LHCN-M2 (cell line): ENCODE measurements around the gene GIPC3. TPM values are rescaled to one million over a fixed set of nuclear protein-coding genes. Genes with fewer than 3 reads are reported as not detected.
"Not testable (repeated sequence)": the region's sequence is repeated elsewhere in the genome, so short reads cannot be mapped to it uniquely, and the experiment has no call there.

ENCODE experiments used
- DNase-seq: peaks from one replicate; pipeline ENCODE4 v3.0.0-alpha.2; 2012; ENCODE audit warnings: low read depth
- total RNA-seq: library from RNA; depleted of rRNA; stranded (reverse); fragments of >200 nt; gene quantifications from 2 replicates; pipeline ENCODE4 v1.2.3, GENCODE V29; 2014

GIPC3 gene
- total RNA-seq, 1 experiment from 2014 or later: 0.17 TPM

DNA sequence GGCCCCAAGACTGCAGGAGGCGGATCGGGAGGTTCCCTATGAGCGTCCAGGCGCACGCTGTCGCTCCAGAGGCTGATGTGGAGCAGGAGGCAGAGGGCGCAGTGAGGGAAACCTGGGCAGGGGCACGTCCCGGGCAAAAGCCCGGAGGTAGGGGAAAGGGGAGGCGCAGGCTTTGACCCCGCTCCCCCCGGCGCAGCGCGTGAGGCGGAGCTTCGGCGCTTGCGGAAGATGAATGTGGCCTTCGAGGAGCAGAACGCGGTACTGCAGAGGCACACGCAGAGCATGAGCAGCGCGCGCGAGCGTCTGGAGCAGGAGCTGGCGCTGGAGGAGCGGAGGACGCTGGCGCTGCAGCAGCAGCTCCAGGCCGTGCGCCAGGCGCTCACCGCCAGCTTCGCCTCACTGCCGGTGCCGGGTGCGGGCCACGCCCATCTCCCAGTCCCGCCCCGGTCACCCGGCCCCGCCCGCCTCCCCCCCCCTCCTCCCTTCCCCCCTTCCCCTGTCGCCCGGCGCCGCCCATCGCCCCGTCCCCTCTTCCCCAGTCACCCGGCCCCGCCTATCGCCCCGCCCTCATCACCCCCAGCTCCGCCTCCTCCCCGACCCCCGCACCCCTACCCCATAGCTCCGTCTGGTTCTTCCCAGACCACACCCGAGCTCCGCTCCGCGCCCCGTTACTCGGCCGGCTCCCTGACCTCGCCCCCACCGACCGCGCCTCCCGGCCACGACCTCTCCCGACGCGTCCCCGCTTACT, 8.4 kb upstream of the GIPC3 start:
- no peak for DNase-seq

DNA sequence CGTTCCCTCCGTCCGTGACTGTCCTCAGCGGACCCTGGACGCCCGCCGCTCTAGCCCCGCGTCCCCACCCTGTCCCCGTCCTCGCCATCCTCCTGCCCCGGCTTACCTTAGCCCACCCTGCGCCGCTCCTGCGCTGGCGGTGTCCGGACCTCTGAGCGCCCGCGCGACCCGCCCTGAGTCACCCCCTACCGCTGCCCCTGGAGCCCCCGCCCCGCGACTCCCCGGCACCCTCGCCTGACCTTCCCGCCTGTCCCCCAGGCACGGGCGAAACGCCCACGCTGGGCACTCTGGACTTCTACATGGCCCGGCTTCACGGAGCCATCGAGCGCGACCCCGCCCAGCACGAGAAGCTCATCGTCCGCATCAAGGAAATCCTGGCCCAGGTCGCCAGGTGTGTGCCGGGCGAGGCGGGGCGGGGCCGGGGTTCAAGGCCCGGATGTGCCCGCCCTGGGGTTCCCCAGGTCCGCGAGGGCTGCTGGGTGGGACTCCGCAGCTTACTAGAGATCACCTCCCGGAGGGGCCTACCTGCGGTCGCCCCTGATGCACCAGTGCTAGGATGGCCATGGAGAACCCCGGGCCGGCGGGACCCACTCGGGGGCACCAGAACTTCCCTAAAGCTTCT, 7.4 kb upstream of the GIPC3 start:
- no peak for DNase-seq

DNA sequence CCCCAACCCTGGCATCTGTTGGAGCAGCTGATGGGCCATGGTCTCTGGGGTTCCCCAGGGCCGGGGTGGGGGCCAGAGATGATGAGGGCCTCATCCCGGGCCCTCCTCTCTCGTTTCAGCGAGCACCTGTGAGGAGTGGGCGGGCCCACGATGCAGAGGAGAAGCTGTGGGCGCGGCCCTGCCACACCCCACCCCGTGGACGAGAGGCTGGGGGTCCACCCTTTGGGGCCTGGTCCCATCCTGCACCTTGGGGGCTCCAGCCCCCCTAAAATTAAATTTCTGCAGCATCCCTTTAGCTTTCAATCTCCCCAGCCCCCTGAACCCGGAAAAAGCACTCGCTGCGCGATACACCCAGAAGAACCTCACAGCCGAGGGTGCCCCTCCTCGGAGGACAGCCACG, 6.9 kb upstream of the GIPC3 start:
- DNase-seq: no peak

DNA sequence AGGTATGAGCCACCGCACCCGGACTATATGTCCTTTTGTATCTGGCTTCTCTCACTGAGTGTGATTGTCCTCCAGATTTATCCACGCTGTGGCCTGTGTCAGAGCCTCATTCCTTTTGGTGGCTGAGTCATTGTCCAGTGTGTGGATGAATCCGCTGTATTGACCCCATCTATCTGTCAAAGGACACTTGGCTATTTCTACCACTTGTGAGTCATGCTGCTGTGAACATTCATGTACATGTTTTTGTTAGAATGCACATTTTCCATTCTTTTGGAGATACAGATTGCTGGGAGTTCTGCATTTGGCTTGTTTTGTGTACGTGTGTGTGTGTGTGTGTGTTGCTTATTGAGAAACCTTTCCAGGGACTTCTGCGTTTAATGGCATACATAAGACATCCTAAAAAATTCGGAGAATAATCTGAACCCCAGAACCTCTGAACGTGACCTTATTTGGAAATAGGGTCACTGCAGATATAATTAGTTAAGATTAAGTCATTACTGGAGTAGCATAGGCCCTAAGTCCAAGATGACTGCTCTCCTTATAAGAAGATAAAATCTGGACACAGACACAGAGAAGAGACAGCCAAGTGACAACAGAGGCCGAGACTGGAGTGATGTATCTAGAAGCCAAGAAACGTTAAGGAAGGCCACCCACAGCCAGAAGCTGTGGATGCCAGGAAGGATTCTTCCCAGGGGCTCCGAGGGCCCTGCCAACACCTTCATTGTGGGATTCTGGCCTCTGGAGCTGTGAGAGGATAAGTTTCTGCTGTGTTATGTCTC, 4.9 kb upstream of the GIPC3 start:
- DNase-seq: peak; percentile 93

DNA sequence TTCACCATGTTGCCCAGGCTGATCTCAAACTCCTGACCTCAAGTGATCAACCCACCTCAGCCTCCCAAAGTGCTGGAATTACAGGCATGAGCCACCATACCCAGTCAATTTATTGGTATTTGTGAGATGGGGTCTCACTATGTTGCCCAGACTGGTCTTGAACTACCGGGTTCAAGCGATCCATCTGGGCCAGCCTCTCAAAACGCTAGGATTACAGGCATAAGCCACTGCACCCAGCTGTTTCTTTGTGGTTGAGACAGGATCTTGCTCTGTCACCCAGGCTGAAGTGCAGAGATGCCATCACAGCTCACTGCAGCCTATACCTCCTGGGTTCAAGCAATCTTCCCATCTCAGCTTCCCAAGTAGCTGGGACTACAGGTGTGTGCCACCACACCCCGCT, 3.5 kb upstream of the GIPC3 start:
- not testable (repeated sequence) for DNase-seq

DNA sequence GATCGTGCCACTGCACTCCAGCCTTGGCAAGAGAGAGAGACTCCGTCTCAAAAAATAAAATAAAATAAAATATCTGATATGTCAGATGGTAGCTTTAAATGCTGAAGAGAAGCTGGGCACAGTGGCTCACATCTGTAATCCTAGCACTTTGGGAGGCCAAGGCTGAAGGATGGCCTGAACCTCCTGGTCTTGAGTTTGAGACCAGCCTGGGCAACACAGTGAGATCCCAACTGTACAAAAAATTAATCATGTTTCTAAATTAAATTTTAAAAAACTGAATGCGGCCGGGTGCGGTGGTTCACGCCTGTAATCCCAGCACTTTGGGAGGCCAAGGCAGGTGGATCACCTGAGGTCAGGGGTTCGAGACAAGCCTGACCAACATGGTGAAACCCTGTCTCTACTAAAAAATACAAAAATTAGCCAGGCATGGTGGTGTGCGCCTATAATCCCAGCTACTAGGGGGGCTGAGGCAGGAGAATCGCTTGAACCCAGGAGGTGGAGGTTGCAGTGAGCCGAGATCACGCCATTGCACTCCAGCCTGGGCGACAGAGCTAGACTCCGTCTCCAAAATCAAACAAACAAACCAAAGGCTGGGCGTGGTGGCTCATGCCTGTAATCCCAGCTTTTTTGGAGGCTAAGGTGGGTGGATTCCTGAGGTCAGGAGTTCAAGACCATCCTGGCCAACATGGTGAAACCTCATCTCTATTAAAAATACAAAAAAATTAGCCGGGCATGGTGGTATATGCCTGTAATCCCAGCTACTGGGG, 1.1 kb upstream of the GIPC3 start:
- not testable (repeated sequence) for DNase-seq

DNA sequence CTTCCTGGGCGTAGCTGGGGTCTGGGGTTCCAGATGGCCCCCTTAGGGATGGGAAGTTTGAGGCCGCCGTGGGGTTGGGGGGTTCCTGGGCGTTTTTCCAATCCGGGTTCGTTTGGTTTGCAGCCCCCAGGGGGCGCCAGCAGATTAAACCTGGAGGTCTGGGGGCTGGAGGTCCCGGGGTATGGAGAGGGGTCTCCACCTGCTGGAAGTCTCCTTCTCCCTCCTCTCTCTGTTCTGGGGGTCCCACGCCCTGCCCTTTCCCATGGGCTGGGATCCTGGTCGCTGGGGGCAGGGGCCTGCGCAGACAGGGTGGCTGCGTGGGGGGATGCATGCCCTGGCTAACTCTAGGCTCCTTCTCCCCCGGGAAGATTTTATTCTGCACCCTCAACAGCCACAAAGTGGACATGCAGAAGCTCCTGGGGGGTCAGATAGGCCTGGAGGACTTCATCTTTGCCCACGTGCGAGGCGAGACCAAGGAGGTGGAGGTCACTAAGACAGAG, 899 bp downstream of the GIPC3 start:
- DNase-seq: no peak

DNA sequence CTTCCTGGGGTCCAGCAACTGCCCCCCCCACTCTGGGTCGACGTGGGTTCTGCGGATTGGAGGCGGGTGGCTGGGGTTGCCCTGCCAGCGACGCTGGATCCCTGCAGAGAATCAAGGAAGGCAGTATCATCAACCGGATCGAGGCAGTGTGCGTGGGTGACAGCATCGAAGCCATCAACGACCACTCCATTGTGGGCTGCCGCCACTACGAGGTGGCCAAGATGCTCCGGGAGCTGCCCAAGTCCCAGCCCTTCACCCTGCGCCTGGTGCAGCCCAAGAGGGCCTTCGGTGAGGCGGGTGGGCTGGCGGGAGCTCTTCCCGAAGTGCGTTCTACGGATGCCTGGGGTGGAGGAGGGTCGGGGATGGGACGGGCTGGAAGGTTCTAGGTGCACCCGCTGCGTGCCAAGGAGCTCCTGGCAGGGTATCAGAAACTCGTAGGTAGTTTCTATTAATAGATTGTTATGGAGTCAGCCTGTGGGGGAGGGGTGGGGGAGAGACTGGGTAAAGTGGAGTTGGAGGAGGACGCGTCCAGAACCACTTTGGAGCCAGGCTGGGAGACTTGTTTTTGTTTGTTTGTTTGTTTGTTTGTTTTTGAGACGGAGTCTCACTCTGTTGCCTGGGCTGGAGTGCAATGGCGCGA, 1.5 kb downstream of the GIPC3 start:
- DNase-seq: no peak

DNA sequence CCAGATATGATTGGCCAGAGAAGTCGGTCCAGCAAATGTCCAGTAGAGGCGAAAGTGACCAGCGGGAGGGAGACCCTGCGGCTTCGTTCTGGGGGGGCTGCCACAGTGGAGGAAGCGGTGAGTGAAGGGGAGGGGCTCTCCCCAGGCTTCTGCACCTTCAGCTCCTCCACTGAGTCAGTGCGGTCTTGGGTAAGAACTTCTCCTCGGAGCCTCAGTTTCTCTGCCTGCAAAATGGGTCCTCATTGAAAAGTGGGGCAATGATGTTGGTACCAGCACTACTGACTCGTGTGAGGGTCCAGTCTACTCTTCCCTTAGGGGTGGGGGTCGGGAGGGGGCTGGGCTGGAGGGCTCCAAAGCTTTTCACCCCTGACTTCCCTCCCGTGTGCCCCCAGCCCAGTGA, 4.2 kb downstream of the GIPC3 start:
- no peak for DNase-seq

DNA sequence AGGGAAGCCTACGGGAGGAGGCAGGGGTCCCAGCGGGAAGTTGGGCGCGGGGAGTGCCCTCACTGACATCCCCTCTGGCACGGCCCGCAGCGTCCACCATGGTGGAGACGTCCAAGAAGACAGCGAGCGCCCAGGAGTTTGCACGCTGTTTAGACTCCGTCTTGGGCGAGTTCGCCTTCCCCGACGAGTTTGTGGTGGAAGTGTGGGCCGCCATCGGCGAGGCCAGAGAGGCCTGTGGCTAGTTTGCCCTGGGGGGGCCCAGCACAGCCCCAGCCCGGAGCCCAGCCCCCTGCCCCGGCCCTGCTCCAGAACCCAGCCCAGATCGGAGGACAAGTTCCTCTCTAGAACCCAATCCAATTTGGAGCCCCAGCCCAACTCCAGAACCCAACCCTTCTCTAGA, 4.7 kb downstream of the GIPC3 start:
- DNase-seq: no peak

DNA sequence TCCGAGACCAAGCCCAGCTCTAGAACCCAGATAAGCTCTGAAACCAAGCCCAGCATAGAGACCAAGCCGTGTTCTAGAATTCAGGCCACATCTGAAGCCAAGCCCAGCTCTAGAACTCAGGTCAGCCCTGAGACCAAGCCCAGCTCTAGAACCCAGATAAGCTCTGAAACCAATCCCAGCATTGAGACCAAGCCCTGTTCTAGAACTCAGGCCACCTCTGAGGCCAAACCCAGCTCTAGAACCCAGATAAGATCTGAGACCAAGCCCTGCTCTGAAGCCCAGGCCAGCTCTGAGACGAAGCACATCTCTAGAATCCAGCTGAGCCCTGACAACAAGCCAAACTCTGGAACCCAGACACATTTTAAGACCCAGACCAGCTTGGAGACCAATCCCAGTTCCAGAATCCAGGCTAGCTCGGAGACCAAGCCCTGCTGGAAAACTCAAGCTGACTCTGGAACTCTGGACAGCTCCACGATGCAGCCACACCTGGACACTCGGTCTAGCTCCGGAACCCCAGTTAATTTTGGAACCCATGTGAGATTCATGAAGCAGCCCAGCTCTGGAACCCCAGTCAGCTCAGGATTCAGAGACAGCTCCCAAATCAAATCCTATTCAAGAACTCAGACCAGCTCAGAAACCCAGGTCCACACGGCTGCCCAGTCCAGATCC, 5.8 kb downstream of the GIPC3 start:
- DNase-seq: no peak

DNA sequence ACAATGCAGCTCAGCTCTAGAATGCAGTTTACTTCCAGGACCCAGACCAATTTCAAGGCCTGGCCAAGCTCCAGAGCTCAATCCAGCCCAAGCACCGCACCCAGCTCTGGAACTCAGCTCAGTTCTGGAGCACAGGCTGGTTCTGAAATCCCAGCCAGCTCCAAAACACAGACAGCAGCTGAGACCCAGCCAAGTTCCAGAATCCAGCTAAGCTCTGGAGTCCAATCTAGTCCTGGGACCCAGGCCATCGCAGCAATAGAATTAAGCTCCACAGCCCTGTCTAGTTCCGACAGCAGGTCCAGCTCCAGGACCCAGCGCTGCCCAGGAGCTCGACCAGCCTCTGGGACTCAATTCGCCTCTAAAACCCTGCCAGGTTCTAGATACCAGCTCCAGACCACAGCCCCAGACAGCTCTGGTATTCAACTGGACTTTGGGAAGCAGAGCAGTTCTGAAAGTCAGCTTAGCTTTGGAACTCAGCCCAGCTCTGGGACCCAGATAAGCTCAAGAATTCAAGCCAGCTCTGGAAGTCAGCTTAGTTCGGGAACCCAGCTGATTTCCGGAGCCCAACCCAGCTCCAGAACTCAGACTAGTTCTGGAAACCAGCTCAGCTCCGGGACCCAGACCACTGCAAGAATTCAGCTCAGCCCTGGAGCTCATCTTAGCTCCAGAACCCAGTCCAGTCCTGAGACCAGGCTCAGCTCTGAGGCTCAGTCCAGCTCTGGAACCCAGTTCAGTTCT, 6.8 kb downstream of the GIPC3 start:
- DNase-seq: no peak

DNA sequence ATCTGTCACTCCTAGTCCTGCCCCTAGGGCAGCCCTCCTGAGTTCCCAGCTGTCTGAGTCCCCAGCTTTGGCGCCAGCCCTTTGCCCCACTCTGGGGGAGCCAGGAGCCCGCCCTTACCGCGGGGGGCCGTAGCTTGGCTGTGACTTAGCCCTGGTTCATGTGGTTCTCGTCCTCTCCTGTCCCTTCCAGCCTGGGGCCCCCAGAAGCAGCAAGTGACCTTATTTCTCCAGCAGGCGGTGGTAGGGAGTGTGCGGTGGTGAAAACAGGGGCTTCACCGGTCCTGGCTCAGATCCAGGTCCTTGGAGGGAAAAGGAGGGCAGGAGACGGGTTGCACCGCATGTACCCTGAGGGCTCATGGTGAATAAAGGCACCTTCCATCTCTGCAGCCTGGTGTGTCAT, 7.9 kb downstream of the GIPC3 start:
- DNase-seq: no peak

DNA sequence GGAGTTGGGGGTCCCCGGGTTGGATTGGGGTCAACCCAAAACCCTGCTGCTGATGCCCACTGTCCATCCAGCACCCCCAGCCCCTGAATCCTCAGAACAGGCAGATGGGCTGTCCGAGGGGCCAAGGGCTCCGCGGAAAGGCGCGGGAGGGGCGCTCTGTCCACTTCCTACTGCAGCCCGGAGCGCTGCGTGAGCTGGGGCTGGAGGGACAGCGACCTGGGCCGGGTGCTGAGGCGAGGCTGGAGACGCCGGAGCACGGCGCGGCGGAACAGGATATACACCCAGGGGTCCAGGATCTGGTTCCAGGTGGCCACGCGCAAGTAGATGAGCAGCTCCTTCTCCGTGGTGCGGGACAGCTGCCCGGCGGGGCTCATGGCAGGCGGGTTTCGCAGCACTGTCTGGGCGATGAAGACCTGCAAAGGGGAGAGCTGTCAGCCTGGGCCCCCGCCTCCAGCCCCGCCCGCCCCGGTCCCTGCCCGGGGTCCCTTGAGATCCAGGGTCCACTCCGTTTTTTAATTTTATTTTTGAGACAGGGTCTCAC, 10.3 kb downstream of the GIPC3 start:
- DNase-seq: no peak

DNA sequence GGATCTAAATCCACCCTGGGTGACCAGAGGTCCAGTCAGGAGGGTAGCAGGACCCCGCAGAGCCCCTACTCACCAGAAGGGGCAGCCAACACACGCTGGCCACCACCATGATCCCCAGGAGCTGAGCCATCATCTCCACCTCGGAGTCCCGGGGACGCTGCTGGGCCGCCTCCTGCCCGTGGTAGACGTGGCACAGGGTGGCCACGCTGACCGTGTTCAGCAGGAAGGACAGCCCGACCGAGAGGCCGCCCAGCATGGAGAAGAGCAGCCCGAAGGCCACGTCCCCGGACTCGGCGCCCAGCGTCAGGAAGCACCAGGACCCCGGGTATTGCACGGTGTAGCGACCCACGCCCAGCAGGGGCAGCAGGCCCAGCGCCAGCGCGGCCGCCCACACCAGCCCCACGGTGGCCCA, 14.5 kb downstream of the GIPC3 start:
- DNase-seq: no peak

DNA sequence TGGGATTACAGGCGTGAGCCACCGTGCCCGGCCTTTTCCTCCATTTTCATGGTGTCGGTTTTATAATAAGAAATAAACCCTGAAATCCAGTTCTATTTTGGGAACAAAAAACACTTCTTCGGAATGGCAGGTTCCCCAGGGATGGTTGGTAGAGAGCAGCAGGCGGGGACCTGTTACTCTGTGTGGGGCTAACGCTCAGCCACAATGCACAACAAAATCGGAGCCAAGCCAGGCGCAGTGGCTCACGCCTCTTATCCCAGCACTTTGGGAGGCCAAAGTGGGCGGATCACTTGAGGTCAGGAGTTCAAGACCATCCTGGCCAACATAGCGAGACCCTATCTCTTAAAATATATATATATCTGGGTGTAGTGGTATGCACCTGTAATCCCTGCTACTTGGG, 15.7 kb downstream of the GIPC3 start:
- DNase-seq: no peak

DNA sequence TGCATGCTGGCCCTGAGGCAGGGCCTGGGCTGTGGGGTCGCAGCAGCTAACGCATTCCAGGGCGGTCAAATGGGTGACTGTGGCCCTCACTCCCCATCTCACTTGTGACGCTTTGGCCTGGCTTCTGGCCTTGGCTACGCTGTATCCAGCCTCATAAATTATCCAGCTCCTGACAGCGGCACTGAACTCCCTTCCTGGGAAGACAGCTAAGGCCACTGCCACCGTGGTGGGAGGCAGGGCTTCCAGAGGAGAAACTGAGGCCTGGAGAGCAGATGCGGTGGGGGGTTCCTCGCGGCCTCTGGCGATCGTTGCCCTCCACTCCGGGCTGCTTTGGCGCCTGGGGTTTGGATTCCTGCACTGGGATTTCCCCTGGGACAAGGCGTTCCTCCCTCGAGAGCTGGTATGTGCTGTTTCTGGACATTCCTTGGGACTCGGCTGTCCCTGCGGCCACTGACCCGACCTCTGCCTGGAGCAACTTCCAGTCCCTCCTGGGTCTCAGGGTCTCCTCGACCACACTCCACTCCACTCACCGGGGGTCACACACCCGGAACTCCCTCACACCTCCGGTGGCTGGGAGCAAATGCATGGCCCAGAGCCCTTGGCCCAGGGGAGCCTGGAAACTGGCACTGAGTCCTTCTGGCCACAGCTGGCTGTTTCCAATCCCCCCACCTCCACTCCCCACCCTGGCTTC, 18.0 kb downstream of the GIPC3 start:
- no peak for DNase-seq

DNA sequence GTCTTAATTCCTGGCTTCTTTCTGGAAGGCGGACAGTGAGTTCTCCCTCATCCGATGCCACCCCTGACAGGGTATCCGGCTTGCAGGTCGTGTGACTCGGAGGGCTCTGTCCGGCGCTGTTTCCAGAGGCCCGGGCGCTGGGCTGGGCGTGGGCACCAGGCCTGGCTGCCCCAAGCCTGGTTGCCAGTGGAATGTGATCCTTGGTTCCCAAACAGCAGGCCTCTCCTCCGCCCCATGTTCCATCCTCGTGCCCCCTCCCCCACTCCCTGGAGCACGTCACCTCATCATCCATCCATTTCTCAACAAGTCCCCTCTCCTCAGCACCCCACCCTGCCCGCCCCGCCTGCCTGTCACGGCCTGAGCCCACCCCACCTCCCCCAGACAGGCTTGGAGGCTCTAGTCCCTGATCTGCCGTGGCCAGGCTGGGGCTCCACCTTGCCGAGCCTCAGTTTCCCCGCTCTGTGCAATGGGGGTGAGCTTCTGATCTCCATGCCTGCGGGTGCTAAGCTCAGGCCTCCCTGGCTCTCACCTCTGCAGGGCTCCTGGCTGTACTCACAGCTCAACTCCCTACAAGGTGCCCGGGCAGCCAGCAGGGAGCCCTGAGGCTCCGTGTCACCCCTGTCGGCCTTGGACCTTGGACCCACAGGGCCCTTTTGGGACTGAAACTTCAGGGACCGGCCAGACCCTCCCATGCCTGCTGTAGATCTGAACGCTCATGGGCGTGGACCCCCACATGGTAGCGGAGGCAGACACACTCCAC, 19.1 kb downstream of the GIPC3 start:
- no peak for DNase-seq
